H1 (cell line): ENCODE measurements around the gene CDKN2C. TPM values are rescaled to one million over a fixed set of nuclear protein-coding genes. Genes with fewer than 3 reads are reported as not detected.

Source experiments
- ASH2L ChIP-seq: fragments of 200-600, 300-600 bp; sonication (generic); IDR thresholded peaks from one replicate; pipeline ENCODE4 v1.7.1; 2017; ENCODE audit warnings: low read length
- ATF3 ChIP-seq: IDR thresholded peaks from 2 replicates; pipeline ENCODE4 v1.6.1; 2011; ENCODE audit warnings: low read depth, mild to moderate bottlenecking, low read length; ENCODE audit not compliant: insufficient read depth
- CBX8 ChIP-seq: fragments of 300-800, 300-1000 bp; sonication (generic); IDR thresholded peaks from 2 replicates; pipeline ENCODE4 v1.7.1; 2016; ENCODE audit warnings: low read depth, low read length, borderline replicate concordance
- CHD1 ChIP-seq: IDR thresholded peaks from 2 replicates; pipeline ENCODE4 v1.6.1; 2012; ENCODE audit warnings: low read depth, low read length, improper control_type of control experiment
- CREB1 ChIP-seq: IDR thresholded peaks from 2 replicates; pipeline ENCODE4 v1.6.1; 2012; ENCODE audit warnings: inconsistent platforms
- E2F6 ChIP-seq: IDR thresholded peaks from 2 replicates; pipeline ENCODE4 v1.6.1; 2012; ENCODE audit warnings: inconsistent platforms
- HDAC6 ChIP-seq: IDR thresholded peaks from one replicate; pipeline ENCODE4 v1.7.1; 2012; ENCODE audit warnings: low read depth, mild to moderate bottlenecking, inconsistent platforms, low read length, moderate library complexity
- JUND ChIP-seq: IDR thresholded peaks from 2 replicates; pipeline ENCODE4 v1.6.1; 2011; ENCODE audit warnings: mild to moderate bottlenecking, improper control_type of control experiment, low read length
- KDM1A ChIP-seq: fragments of 200-600, 300-600 bp; sonication (generic); IDR thresholded peaks from 2 replicates; pipeline ENCODE4 v1.7.1; 2016; ENCODE audit warnings: mild to moderate bottlenecking, low read length, borderline replicate concordance
- KDM4A ChIP-seq: IDR thresholded peaks from one replicate; pipeline ENCODE4 v1.7.1; 2012; ENCODE audit warnings: low read depth, mild to moderate bottlenecking, moderate library complexity, low read length, inconsistent platforms; ENCODE audit not compliant: severe bottlenecking
- MAX ChIP-seq: IDR thresholded peaks from 2 replicates; pipeline ENCODE4 v1.6.1; 2012; ENCODE audit warnings: inconsistent platforms
- PHF8 ChIP-seq: fragments of 200-600 bp; sonication (generic); conservative IDR thresholded peaks from 2 replicates; pipeline ENCODE4 v1.7.1; 2012; ENCODE audit warnings: low read depth, mild to moderate bottlenecking, inconsistent platforms, low read length, moderate library complexity
- POLR2AphosphoS5 ChIP-seq: IDR thresholded peaks from 2 replicates; pipeline ENCODE4 v1.6.1; 2011; ENCODE audit warnings: low read depth, low read length
- POU5F1 ChIP-seq: IDR thresholded peaks from 2 replicates; pipeline ENCODE4 v1.6.1; 2011; ENCODE audit warnings: low read depth, mild to moderate bottlenecking, low read length, moderate library complexity
- RNF2 ChIP-seq: fragments of 200-900, 300-1000 bp; sonication (generic); IDR thresholded peaks from 2 replicates; pipeline ENCODE4 v1.7.1; 2016; ENCODE audit warnings: borderline replicate concordance, low read depth, mild to moderate bottlenecking, antibody characterized with exemption, low read length; ENCODE audit not compliant: poor library complexity, severe bottlenecking; ENCODE audit errors: missing control alignments
- SAP30 ChIP-seq: fragments of 300-600 bp; sonication (generic); IDR thresholded peaks from 2 replicates; pipeline ENCODE4 v1.7.1; 2012; ENCODE audit warnings: low read length, moderate library complexity, mild to moderate bottlenecking, inconsistent platforms; ENCODE audit not compliant: insufficient read depth, insufficient replicate concordance
- SP2 ChIP-seq: IDR thresholded peaks from 2 replicates; pipeline ENCODE4 v1.6.1; 2012; ENCODE audit warnings: mild to moderate bottlenecking, low read length, inconsistent platforms
- SP4 ChIP-seq: IDR thresholded peaks from 2 replicates; pipeline ENCODE4 v1.6.1; 2012; ENCODE audit warnings: low read length, inconsistent platforms
- TAF1 ChIP-seq: IDR thresholded peaks from 2 replicates; pipeline ENCODE4 v1.6.1; 2011; ENCODE audit warnings: mild to moderate bottlenecking, low read depth, low read length
- TAF7 ChIP-seq: optimal IDR thresholded peaks from 2 replicates; pipeline ENCODE3; 2011; ENCODE audit warnings: low read depth, mild to moderate bottlenecking, inconsistent platforms, low read length, moderate library complexity, borderline replicate concordance
- TEAD4 ChIP-seq: IDR thresholded peaks from 2 replicates; pipeline ENCODE4 v1.6.1; 2012; ENCODE audit warnings: low read depth, low read length, inconsistent platforms, mixed read lengths
- ZNF274 ChIP-seq: IDR thresholded peaks from 2 replicates; pipeline ENCODE4 v1.7.0; 2012; ENCODE audit warnings: low read length, borderline replicate concordance; ENCODE audit errors: extremely low read depth
- polyA plus RNA-seq, 7 experiments: library from polyadenylated mRNA; depleted of rRNA in 3 of 7; stranded (reverse) in 5 of 7; unstranded in 2 of 7; fragments of >200 nt in 5 of 7; fragments of 200-250 nt in 2 of 7; gene quantifications; 1 replicate in 5 of 7; 2 replicates in 1 of 7; 4 replicates in 1 of 7; pipeline versions ENCODE4 v1.2.1 to v1.2.3, GENCODE V29; 2011 to 2013; ENCODE audit warnings: missing spikeins in 2 of 7, mixed read lengths in 2 of 7
- total RNA-seq: library from RNA; stranded (reverse); fragmentation: NEBNext Ultra II Directional; extraction: Animal tissue kit (Norgen Biotek cat#: 25700); gene quantifications from 2 replicates; pipeline ENCODE4 v1.2.1, GENCODE V29; 2021

CDKN2C gene
- total and polyA plus RNA-seq, 2 of the 8 experiments (the other 6 are each of a cell fraction or from before 2014, with no cell fraction given) = not detected

GRCh38 chr1:50978144-50978851 lies 8.3 kb downstream of the CDKN2C start (continued):
- TF ChIP-seq POU5F1 (no peak), TEAD4 (0 out of 2 replicates have a peak, but pooled peaks have one; percentile 48), KDM1A (no peak), HDAC6 (no peak), CHD1 (no peak; the same call in 1 of the 2 replicates), CBX8 (no peak), SP2 (no peak), ZNF274 (no peak), ATF3 (no peak), E2F6 (no peak), MAX (peak; percentile 77), RNF2 (peak; percentile 82), KDM4A (peak; percentile 97), TAF1 (no peak), POLR2AphosphoS5 (no peak; the same call in 1 of the 2 replicates), SAP30 (no peak), PHF8 (no peak), CREB1 (no peak; the same call in 1 of the 2 replicates), ASH2L (peak; percentile 59), JUND (no peak), TAF7 (no peak), SP4 (no peak)
